ENCODE data around the gene PCSK4.
"Not testable (repeated sequence)": the region's sequence is repeated elsewhere in the genome, so short reads cannot be mapped to it uniquely, and the experiment has no call there.

The PCSK4 gene

GRCh38 chr19:1452802-1453524, 37.2 kb downstream of the PCSK4 start:
- DNase-seq, result no peak

DNA sequence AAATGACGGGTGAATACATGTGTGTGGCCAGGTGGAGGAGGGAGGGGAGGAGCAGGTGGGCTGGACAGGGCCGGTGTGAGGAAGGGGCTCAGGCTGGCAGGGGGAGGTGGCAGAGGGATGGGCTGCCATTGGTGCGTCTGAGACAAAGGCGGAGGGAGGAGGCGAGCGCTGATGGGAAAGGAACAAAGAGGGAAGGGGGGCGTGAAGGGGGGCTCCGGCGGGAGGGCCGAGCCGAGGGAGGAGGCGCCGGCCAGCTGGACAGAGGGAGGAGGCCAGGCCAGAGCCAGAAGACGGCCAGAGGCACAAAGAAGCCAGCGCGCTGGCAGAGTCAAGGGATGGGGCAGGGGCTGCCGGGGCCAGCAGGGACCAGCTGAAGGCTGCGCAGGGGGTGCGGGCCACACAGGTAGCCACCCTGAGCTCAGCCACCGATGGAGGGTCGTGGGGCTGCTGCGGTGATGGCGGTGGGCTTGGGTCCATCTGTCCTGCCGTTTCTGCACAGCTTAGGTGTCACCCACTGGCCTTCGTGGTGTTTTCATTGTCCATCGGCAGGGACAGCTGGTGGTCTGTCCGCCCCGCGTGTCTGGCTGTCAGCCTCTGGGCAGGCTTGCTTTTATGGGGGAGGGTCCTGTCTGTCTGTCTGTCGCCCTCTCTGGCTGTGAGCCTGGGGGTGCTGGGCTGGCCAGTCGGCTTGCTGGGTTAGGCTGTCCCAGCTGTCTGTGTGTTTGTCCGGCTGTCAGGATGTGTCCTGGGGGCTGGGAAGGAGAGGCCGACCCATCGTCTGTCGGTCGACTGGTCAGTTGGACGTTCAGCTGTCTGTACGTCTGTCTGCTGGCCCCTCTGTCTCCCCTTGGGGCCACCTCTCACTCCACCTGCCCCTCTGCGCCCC, 38.0 kb downstream of the PCSK4 start:
- no peak for DNase-seq

DNA sequence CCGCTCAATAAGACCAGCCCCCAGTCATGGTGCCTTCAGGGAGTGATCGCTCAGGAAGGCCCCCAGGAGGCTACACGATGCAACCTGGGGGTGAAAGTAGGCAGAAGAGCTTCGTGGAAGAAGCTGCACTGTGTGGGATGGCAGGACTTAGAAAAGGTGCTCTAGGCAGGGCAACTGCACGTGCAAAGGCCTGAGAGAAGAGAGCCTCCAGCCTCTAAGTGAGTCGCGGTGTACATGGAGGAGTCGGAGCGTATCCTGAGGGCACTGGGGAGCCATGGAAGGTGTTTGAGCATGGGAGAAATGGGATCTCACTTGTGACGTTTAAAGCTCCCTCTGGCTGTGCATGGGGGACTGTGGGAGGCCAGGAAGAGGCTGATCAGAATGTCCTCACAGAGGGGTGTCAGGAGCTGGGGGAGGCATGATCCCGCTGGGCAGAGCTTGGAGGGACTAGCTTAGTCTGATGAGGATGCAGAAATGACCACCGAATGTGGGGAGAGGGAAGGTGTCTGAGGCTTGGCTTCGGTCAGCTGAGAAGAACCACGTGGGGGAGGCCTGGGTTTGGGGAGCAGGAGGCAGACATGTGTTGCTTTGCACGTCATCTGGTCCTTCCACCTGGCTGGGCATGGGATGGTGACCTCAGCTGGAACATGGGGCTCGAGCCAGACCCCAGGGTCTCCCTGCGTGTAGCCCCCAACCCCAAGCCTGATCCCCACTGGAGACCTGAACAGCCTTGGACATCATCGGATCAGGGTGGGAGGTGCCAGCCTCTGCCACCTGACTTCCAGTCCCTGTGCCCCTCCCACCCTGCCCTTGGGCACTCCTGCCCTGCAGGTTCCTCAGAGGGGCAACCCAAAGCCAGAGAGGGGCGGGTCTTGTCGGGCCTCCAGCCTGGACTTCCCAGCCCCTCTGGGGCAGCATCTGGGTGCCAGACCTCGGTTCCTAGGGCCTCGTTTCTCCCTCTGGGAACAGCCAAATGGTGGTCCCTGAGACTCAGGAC, 39.1 kb downstream of the PCSK4 start:
- DNase-seq, result no peak

DNA sequence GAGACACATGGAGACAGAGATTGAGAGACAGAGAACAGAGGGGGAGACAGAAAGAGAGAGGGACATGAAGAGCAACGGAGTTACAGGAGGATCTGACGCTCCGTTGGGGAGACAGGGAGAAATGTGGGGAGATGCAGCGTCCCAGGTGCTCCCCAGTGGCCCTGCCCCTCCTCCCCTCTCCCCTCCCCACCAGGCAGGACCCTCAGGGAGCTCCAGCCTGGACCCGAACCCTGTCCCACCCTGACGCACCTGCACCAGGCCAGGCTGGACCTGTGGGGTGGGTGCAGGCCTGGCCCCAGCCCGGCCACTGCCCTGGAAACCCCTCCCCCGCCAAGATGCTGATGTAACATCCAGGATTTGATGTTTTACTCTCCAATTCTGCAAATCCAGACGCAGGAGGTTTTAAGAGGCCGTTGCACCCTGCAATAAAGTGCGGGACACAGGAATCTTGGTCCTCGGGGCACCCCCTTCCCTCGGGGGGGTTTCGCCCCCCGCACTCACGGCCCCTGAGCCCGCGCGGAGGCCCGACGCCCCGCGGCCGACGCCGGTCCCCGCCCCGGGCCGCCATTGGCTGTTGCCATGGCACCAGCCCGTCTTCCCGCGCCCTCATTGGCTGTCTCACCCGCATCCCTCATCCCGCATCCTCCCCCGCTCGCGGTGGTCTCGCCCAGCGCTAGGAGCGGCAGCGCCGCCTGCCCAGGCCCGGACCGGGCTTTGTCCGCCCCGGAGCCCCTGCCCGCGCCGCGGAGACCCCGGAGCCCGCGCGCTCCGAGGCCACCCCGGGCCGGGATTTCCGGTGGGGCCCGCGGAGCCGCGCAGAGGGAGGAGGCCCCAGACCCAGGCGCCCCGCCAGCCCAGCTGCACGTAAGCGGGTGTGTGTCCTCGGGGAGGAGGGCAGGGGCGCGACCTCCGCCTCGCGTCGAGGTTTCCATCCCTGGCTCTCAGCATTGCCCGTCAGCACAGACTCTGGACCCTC, 40.4 kb downstream of the PCSK4 start, which contains the start of gene APC2:
TSS of gene APC2 (plus strand) at position 655 of the 976 bp plus-strand sequence. CDS start 2,881 bp downstream, outside the sequence.
- peak in 1 of 6 experiments; percentile 27 for DNase-seq

DNA sequence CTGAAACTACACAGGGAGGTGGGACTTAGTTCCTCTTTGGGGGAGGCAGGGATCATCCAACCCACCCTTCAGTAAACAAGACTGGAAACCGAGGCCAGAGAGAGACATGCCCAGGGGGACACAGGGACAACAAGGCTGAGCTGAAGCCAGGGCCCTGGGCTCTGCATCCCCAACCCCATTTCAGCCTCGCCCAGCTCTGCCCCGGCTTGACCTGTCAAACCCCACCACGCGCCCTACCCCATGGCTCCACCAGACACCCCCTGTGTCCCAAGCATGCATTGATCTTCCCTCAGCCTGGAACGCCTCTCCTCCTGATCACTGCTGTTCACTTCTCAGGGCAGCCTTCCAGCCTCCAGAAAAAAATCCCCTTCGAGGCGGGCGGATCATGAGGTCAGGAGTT, 42.2 kb downstream of the PCSK4 start:
- DNase-seq, result no peak

- no peak for DNase-seq
Observed at GRCh38 chr19:1447504-1447903, 42.6 kb downstream of the PCSK4 start.

GRCh38 chr19:1446713-1447481, 43.3 kb downstream of the PCSK4 start:
- DNase-seq, result peak in 3 of 6 experiments; percentile 14 to 48 (median 18)

DNA sequence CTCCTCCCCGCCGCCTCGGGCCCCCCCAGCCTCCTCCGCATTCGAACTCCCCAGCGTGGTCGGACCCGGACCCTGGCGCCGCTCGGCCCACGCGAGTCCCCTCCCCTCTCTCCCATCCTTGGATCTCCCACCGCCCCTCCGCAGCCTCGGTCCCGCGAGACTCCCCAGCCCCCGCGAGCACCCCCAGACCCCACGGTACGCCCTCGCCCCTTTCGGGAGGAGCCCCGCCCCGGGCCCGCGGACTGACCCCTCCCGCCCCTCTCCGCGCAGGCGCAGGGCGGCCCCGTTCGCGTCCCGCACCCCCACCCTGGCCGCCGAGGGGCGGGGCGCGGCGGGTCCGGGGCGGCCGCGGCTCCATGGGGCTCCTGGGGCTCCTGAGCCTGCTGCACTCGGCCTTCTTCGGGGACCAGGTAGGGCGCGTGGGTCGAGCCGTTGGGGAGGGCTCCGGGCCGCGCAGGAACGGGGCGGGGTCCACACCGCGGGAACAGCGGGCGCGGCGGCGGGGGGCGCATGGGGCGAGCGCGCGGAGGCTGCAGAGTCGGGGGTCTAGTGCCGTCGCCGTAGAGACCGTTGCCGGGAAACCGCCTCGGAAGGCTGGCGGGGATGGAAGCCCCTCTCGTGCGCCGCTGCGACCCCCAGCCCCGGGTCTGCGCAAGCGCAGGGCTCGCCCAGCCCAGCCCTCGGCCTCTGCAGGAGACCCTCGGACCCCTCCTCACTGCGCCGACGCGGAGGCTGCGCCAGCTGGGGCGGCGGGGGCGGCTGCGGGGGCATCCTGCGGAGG, 44.0 kb downstream of the PCSK4 start:
- no peak for DNase-seq

- peak; percentile 36 to 75 (median 60) for DNase-seq
Observed at GRCh38 chr19:1445185-1445931, 44.8 kb downstream of the PCSK4 start.

- DNase-seq, result no peak
Observed at GRCh38 chr19:1441677-1442438, 48.3 kb downstream of the PCSK4 start.

- DNase-seq, result no peak
Observed at GRCh38 chr19:1441022-1441426, 49.1 kb downstream of the PCSK4 start.

- no peak for DNase-seq
Observed at GRCh38 chr19:1440418-1440801, 49.7 kb downstream of the PCSK4 start.

DNA sequence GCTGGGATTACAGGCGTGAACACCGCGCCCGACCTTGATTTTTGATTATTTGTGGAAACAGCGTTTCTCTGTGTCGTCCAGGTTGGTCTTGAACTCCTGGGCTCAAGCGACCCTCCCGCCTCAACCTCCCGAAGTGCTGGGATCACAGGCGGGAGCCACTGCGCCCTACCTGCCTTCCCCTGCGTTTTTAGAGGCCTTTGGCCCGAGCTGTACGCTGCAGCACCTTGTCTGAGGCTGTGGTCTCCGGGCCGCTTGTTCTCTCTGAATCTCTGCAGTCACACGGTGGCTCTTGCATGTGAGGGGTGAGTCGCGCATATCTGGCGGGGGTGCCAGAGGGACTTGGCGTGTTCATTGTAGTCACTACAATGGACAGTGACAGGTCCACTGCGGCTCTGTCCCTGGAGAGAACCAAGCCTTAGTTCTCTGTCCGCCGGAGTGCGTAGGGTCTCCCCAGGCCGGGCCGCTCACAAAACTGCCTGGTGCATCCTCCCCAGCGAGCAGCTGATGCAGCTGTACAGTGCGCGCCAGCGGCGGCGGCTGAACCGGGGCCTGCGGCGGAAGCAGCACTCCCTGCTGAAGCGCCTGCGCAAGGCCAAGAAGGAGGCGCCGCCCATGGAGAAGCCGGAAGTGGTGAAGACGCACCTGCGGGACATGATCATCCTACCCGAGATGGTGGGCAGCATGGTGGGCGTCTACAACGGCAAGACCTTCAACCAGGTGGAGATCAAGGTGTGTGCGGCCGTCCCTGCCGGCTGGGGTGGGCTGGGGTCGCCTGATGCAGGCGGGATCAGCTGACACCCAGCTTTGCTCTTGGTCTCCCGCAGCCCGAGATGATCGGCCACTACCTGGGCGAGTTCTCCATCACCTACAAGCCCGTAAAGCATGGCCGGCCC, 50.4 kb downstream of the PCSK4 start:
- not testable (repeated sequence) for DNase-seq

- no peak for DNase-seq
Observed at GRCh38 chr19:1438933-1439354, 51.2 kb downstream of the PCSK4 start.

GRCh38 chr19:1438035-1438932, 51.9 kb downstream of the PCSK4 start, which contains the start of gene RPS15:
Gene RPS15 (plus strand): TSS chr19:1438396. CDS start chr19:1438426, 30 bp downstream.
- peak; percentile 89 to 97 (median 93) for DNase-seq

GRCh38 chr19:1437609-1438008, 52.5 kb downstream of the PCSK4 start:
- no peak for DNase-seq
